HepG2 (cell line): ENCODE data around the gene ENPP7. TPM values are rescaled to one million over a fixed set of nuclear protein-coding genes. Genes with fewer than 3 reads are reported as not detected.

ENCODE experiments used
- ERF ChIP-seq: IDR thresholded peaks from 2 replicates; pipeline ENCODE4 v1.6.1; 2018; ENCODE audit warnings: missing biosample characterization, missing genetic modification reagents
- FOXA1 ChIP-seq, 2 experiments: fragments of 450-650 bp in 1 of 2; sonication (generic) in 1 of 2; formaldehyde crosslinking in 1 of 2; IDR thresholded peaks; 2 replicates each; pipeline versions ENCODE4 v1.4.0 to v1.6.1; 2016 to 2020; ENCODE audit warnings: missing genetic modification reagents in 1 of 2
- GABPB1 ChIP-seq: IDR thresholded peaks from 2 replicates; pipeline ENCODE4 v1.6.1; 2016; ENCODE audit warnings: mild to moderate bottlenecking, missing genetic modification reagents, moderate library complexity, missing compliant biosample characterization
- KAT2B ChIP-seq: fragments of 150-350 bp; IDR thresholded peaks from 2 replicates; pipeline ENCODE4 v1.6.1; 2014; ENCODE audit warnings: low read depth, low read length, borderline replicate concordance
- KDM1A ChIP-seq: IDR thresholded peaks from 2 replicates; pipeline ENCODE4 v1.6.1; 2016; ENCODE audit warnings: missing compliant biosample characterization
- MAFG ChIP-seq: sonication (generic); formaldehyde crosslinking; IDR thresholded peaks from 2 replicates; pipeline ENCODE4 v1.5.1; 2020; ENCODE audit warnings: mild to moderate bottlenecking, missing genetic modification reagents
- NCOA1 ChIP-seq: sonication (generic); formaldehyde crosslinking; IDR thresholded peaks from 2 replicates; pipeline ENCODE4 v1.9.0; 2021; ENCODE audit warnings: missing genetic modification reagents
- NR1H2 ChIP-seq: sonication (generic); formaldehyde crosslinking; IDR thresholded peaks from 2 replicates; pipeline ENCODE4 v1.8.1; 2022; ENCODE audit warnings: low read depth, missing genetic modification reagents, borderline replicate concordance
- RBM39 ChIP-seq: fragments of 200-400 bp; formaldehyde crosslinking; IDR thresholded peaks from one replicate; pipeline ENCODE4 v1.6.1; 2018; ENCODE audit warnings: antibody characterized with exemption, mild to moderate bottlenecking, low read depth, low read length; ENCODE audit not compliant: poor library complexity, severe bottlenecking
- SIN3A ChIP-seq: IDR thresholded peaks from 2 replicates; pipeline ENCODE4 v1.6.1; 2011; ENCODE audit warnings: low read depth, mild to moderate bottlenecking, control low read depth, low read length, borderline replicate concordance
- SOX5 ChIP-seq: IDR thresholded peaks from 2 replicates; pipeline ENCODE4 v1.6.1; 2016; ENCODE audit warnings: borderline replicate concordance
- TCF12 ChIP-seq, 2 experiments: fragments of 450-650 bp in 1 of 2; sonication (generic) in 1 of 2; formaldehyde crosslinking in 1 of 2; IDR thresholded peaks; 2 replicates each; pipeline versions ENCODE4 v1.6.1 to v1.8.0; 2017 to 2022; ENCODE audit warnings: antibody characterized with exemption in 1 of 2, mild to moderate bottlenecking in 1 of 2, missing genetic modification reagents in 1 of 2, moderate library complexity in 1 of 2
- TEAD2 ChIP-seq: sonication (generic); formaldehyde crosslinking; IDR thresholded peaks from 2 replicates; pipeline ENCODE4 v1.9.0; 2021; ENCODE audit warnings: missing genetic modification reagents
- ZFP37 ChIP-seq: sonication (generic); formaldehyde crosslinking; IDR thresholded peaks from 2 replicates; pipeline ENCODE4 v1.4.0; 2020; ENCODE audit warnings: missing genetic modification reagents, borderline replicate concordance
- ZMYM2 ChIP-seq: sonication (generic); formaldehyde crosslinking; IDR thresholded peaks from 2 replicates; pipeline ENCODE4 v1.8.0; 2022; ENCODE audit warnings: mild to moderate bottlenecking, missing genetic modification reagents
- ZNF225 ChIP-seq: sonication (generic); formaldehyde crosslinking; IDR thresholded peaks from 2 replicates; pipeline ENCODE4 v1.4.0; 2020; ENCODE audit warnings: mild to moderate bottlenecking, missing genetic modification reagents
- ZNF235 ChIP-seq: sonication (generic); formaldehyde crosslinking; IDR thresholded peaks from 2 replicates; pipeline ENCODE4 v1.8.1; 2023; ENCODE audit warnings: mild to moderate bottlenecking, missing genetic modification reagents, borderline replicate concordance
- ZNF441 ChIP-seq: sonication (generic); formaldehyde crosslinking; IDR thresholded peaks from 2 replicates; pipeline ENCODE4 v1.7.0; 2021; ENCODE audit warnings: missing genetic modification reagents, borderline replicate concordance
- ZNF484 ChIP-seq: sonication (generic); formaldehyde crosslinking; IDR thresholded peaks from 2 replicates; pipeline ENCODE4 v1.5.1; 2020; ENCODE audit warnings: mild to moderate bottlenecking, low read depth, missing genetic modification reagents, borderline replicate concordance
- ZNF562 ChIP-seq: sonication (generic); formaldehyde crosslinking; IDR thresholded peaks from 2 replicates; pipeline ENCODE4 v1.8.0; 2022; ENCODE audit warnings: missing genetic modification reagents, borderline replicate concordance
- ZNF572 ChIP-seq: sonication (generic); formaldehyde crosslinking; IDR thresholded peaks from 2 replicates; pipeline ENCODE4 v1.5.1; 2020; ENCODE audit warnings: mild to moderate bottlenecking, missing genetic modification reagents
- ZNF713 ChIP-seq: sonication (generic); formaldehyde crosslinking; IDR thresholded peaks from 2 replicates; pipeline ENCODE4 v1.4.0; 2020; ENCODE audit warnings: mild to moderate bottlenecking, missing genetic modification reagents
- polyA plus RNA-seq, 8 experiments: library from polyadenylated mRNA; depleted of rRNA in 3 of 8; stranded (reverse) in 7 of 8; unstranded in 1 of 8; fragments of >200 nt; fragmentation: Illumina TruSeq in 4 of 8; extraction: Trizol in 4 of 8; gene quantifications; 2 replicates each; pipeline versions ENCODE4 v1.2.1 to v1.2.3, GENCODE V29; 2011 to 2016; ENCODE audit warnings: low read depth in 4 of 8, missing spikeins in 1 of 8, mixed read lengths in 1 of 8; ENCODE audit not compliant: insufficient read depth in 1 of 8
- total RNA-seq, 5 experiments: library from RNA; depleted of rRNA; stranded (reverse); fragments of >200 nt; fragmentation: Illumina TruSeq; extraction: Trizol; gene quantifications; 2 replicates each; pipeline ENCODE4 v1.2.3, GENCODE V29; 2016; ENCODE audit warnings: low read depth in 1 of 5
- TF ChIP-seq, protein P1 (sequence below): sonication (generic); formaldehyde crosslinking; IDR thresholded peaks from 2 replicates; pipeline ENCODE4 v1.9.0; 2021; ENCODE audit warnings: missing genetic modification reagents, borderline replicate concordance
- TF ChIP-seq, protein P2 (sequence below): sonication (generic); formaldehyde crosslinking; IDR thresholded peaks from 2 replicates; pipeline ENCODE4 v1.8.0; 2022; ENCODE audit warnings: missing genetic modification reagents, mild to moderate bottlenecking, inconsistent platforms, borderline replicate concordance
- TF ChIP-seq, protein P3 (sequence below): sonication (generic); formaldehyde crosslinking; IDR thresholded peaks from 2 replicates; pipeline ENCODE4 v1.4.0; 2020; ENCODE audit warnings: missing genetic modification reagents

ENPP7 gene
- total and polyA plus RNA-seq, 2 of the 13 experiments (the other 11 are each of a cell fraction or from before 2014, with no cell fraction given) = 1.1 to 2.2 TPM

DNA sequence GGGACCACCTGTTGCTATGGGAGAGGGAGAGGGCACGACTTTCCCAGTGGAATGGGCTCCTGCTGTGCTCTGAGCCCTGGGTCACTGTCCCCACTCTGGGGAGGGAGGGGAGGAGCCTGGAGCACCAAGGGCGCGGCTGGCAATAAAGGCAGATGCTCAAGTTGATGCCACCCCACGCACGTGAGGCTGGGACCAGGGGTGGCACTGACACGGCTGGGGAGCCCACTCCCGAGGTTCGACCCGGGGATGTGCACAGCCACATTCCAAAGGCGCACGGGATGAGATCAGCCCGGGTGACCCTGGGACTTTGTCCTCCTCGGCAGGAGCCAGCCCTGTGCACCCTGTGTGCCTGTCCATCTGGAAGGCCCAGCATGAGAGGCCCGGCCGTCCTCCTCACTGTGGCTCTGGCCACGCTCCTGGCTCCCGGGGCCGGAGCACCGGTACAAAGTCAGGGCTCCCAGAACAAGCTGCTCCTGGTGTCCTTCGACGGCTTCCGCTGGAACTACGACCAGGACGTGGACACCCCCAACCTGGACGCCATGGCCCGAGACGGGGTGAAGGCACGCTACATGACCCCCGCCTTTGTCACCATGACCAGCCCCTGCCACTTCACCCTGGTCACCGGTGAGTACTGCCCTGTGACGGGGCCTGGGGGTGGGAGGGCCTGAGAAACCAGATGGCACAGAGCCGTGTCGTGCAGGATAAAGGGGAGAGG, at the start of gene ENPP7 (continued):
- TF ChIP-seq, protein P1, sequence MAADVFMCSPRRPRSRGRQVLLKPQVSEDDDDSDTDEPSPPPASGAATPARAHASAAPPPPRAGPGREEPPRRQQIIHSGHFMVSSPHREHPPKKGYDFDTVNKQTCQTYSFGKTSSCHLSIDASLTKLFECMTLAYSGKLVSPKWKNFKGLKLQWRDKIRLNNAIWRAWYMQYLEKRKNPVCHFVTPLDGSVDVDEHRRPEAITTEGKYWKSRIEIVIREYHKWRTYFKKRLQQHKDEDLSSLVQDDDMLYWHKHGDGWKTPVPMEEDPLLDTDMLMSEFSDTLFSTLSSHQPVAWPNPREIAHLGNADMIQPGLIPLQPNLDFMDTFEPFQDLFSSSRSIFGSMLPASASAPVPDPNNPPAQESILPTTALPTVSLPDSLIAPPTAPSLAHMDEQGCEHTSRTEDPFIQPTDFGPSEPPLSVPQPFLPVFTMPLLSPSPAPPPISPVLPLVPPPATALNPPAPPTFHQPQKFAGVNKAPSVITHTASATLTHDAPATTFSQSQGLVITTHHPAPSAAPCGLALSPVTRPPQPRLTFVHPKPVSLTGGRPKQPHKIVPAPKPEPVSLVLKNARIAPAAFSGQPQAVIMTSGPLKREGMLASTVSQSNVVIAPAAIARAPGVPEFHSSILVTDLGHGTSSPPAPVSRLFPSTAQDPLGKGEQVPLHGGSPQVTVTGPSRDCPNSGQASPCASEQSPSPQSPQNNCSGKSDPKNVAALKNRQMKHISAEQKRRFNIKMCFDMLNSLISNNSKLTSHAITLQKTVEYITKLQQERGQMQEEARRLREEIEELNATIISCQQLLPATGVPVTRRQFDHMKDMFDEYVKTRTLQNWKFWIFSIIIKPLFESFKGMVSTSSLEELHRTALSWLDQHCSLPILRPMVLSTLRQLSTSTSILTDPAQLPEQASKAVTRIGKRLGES (CRISPR knock-in tag) = no peak
- TF ChIP-seq NR1H2 (CRISPR knock-in tag) (peak; percentile 36; the same call in 1 of the 2 replicates), SOX5 (CRISPR knock-in tag) (peak; percentile 46; the same call in 1 of the 2 replicates), ZNF484 (CRISPR knock-in tag) (0 out of 2 replicates have a peak, but pooled peaks have one; percentile 49), ZNF225 (CRISPR knock-in tag) (no peak), KDM1A (no peak), GABPB1 (peak; percentile 57; the same call in 1 of the 2 replicates), ZNF713 (CRISPR knock-in tag) (0 out of 2 replicates have a peak, but pooled peaks have one; percentile 44), SIN3A (no peak), ZMYM2 (CRISPR knock-in tag) (no peak; the same call in 1 of the 2 replicates), MAFG (CRISPR knock-in tag) (no peak), ERF (0 out of 2 replicates have a peak, but pooled peaks have one; percentile 33), ZFP37 (CRISPR knock-in tag) (no peak), ZNF562 (CRISPR knock-in tag) (no peak), RBM39 (no peak), NCOA1 (no peak), ZNF572 (CRISPR knock-in tag) (no peak), KAT2B (no peak), TEAD2 (CRISPR knock-in tag) (no peak), FOXA1 (IDR thresholded peaks at IDR 0.05) (no peak), FOXA1 (CRISPR knock-in tag; IDR thresholded peaks at IDR 0.05) (no peak), TCF12 (IDR thresholded peaks at IDR 0.05) (no peak), TCF12 (CRISPR knock-in tag; IDR thresholded peaks at IDR 0.05) (no peak), ZNF441 (CRISPR knock-in tag) (no peak), ZNF235 (CRISPR knock-in tag) (no peak)
- TF ChIP-seq, protein P2, sequence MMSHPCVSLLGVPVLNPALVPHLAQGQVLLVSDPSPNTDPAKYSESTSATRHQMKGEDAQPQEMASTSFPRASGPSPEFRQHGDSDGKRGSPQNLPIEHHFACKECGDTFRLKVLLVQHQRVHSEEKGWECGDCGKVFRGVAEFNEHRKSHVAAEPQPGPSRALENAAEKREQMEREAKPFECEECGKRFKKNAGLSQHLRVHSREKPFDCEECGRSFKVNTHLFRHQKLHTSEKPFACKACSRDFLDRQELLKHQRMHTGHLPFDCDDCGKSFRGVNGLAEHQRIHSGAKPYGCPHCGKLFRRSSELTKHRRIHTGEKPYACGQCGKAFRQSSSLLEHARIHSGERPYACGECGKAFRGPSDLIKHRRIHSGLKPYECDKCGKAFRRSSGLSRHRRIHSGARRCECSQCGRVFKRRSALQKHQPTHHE (CRISPR knock-in tag) = no peak
- TF ChIP-seq, protein P3, sequence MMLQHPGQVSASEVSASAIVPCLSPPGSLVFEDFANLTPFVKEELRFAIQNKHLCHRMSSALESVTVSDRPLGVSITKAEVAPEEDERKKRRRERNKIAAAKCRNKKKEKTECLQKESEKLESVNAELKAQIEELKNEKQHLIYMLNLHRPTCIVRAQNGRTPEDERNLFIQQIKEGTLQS (CRISPR knock-in tag) = peak; percentile 77
